ENCODE data around the gene CTTN. TPM values are rescaled to one million over a fixed set of nuclear protein-coding genes. Genes with fewer than 3 reads are reported as not detected.

Gene CTTN
- total RNA-seq, 4 donors from 2014 or later = 229 to 418 (median 295) TPM

GRCh38 chr11:70415642-70416395, 17.5 kb downstream of the CTTN start:
- no peaks in the 10 kb centered on the region for H3K27me3 ChIP-seq
- H3K36me3 ChIP-seq = peaks cover 78 to 86% of the 10 kb centered on the region in 2 donors
- intact Hi-C loops (cut with DNase I) = no loop called here
- no peaks in the 10 kb centered on the region for H3K4me1 ChIP-seq
- H3K9me3 ChIP-seq = no peaks in the 10 kb centered on the region
- DNase-seq = no peak
- H3K4me3 ChIP-seq (replicated peaks in 1 of 3) = no peak overlapping the region
- 92 to 93% methylated on average over 25 of the region's 25 CpGs for WGBS, 2 donors
- TF ChIP-seq POLR2A (IDR thresholded peaks at IDR 0.05) (no peak), CTCF (IDR thresholded peaks at IDR 0.05) (no peak)
- H3K27ac ChIP-seq = no peak overlapping the region

GRCh38 chr11:70416881-70417280, 18.6 kb downstream of the CTTN start:
- no peaks in the 10 kb centered on the region for H3K27me3 ChIP-seq
- H3K4me1 ChIP-seq = no peaks in the 10 kb centered on the region
- 95 to 98% methylated on average over 20 of the region's 20 CpGs for WGBS, 2 donors
- H3K4me3 ChIP-seq (replicated peaks in 1 of 3) = no peak overlapping the region
- intact Hi-C loops (cut with DNase I) = no loop called here
- no peak overlapping the region for H3K27ac ChIP-seq
- no peak for DNase-seq
- TF ChIP-seq CTCF (IDR thresholded peaks at IDR 0.05) (no peak), POLR2A (IDR thresholded peaks at IDR 0.05) (no peak)
- no peaks in the 10 kb centered on the region for H3K9me3 ChIP-seq
- peaks cover 76 to 86% of the 10 kb centered on the region in 2 donors for H3K36me3 ChIP-seq

DNA sequence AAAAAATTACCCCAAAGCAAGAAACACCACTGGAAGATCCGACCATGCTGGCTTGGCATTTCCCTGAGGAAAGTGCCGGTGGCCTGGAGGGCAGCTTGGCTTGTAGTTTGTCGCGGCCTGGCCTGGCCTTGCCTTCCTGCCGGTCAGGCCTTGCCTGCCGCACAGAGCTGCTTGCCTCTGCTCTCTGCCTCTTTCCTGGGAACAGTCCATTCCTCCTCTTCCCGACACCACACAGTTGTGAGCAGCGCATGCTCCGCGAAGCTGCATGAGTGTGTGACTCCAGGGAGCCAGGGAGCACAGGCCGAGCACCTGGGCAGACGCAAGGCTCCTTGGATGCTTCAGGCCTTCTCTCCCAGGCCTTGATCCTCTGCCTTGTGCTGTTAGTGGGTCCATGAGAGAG, 19.8 kb downstream of the CTTN start:
- TF ChIP-seq POLR2A (IDR thresholded peaks at IDR 0.05) (no peak), CTCF (IDR thresholded peaks at IDR 0.05) (no peak)
- H3K27ac ChIP-seq = no peak overlapping the region
- no peak for DNase-seq
- H3K4me1 ChIP-seq = no peaks in the 10 kb centered on the region
- peaks cover 76 to 84% of the 10 kb centered on the region in 2 donors for H3K36me3 ChIP-seq
- intact Hi-C loops (cut with DNase I) = no loop called here
- H3K9me3 ChIP-seq = no peaks in the 10 kb centered on the region
- 89 to 96% methylated on average over 11 to 12 of the region's 12 CpGs for WGBS, 2 donors
- H3K4me3 ChIP-seq (replicated peaks in 1 of 3) = no peak overlapping the region
- no peaks in the 10 kb centered on the region for H3K27me3 ChIP-seq

GRCh38 chr11:70419307-70420007, 21.1 kb downstream of the CTTN start:
- Histone ChIP-seq H3K4me3 (replicated peaks in 1 of 3) (no peak overlapping the region), H3K4me1 (no peaks in the 10 kb centered on the region), H3K27me3 (no peaks in the 10 kb centered on the region), H3K36me3 (peaks cover 77 to 79% of the 10 kb centered on the region in 2 donors), H3K27ac (no peak overlapping the region), H3K9me3 (no peaks in the 10 kb centered on the region)
- intact Hi-C loops (cut with DNase I) = no loop called here
- WGBS, 2 donors = 90 to 95% methylated on average over 17 of the region's 17 CpGs
- TF ChIP-seq CTCF (IDR thresholded peaks at IDR 0.05) (no peak), POLR2A (IDR thresholded peaks at IDR 0.05) (no peak)
- DNase-seq = no peak

DNA sequence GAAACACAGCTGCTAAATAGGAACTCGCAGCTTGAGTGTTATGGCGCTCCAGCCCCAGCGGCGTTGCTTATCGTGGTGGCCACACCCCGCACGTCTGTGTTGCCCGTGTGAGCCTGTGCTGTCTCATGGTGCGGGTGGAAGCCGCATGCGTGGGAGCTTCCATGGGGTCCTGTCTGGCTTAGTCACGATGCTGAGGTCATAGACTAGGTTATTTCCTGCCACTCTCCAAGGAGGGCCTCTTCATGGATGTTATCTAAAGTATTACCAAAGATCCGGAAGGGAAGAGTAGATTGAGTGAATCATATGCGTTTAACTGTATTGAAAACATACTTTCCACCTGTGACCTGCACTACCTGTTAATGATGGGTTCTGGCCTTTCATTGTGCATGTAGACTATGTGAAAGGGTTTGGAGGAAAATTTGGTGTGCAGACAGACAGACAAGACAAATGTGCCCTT, 21.7 kb downstream of the CTTN start:
- no peak for DNase-seq
- Histone ChIP-seq H3K4me3 (replicated peaks in 1 of 3) (no peak overlapping the region), H3K27ac (no peak overlapping the region), H3K4me1 (no peaks in the 10 kb centered on the region), H3K36me3 (peaks cover 73 to 77% of the 10 kb centered on the region in 2 donors), H3K9me3 (no peaks in the 10 kb centered on the region), H3K27me3 (no peaks in the 10 kb centered on the region)
- no peak for TF ChIP-seq POLR2A (IDR thresholded peaks at IDR 0.05)
- no peak for TF ChIP-seq CTCF (IDR thresholded peaks at IDR 0.05)
- intact Hi-C loops (cut with DNase I) = no loop called here
- 87 to 93% methylated on average over 14 of the region's 14 CpGs for WGBS, 2 donors
